GM12892 (cell line): ENCODE results near the gene GALNT18.

Experiments
- POLR2A ChIP-seq: IDR thresholded peaks from 2 replicates; pipeline ENCODE4 v1.6.1; 2011; ENCODE audit warnings: low read depth, low read length, control low read depth
- POLR2AphosphoS5 ChIP-seq: IDR thresholded peaks from 2 replicates; pipeline ENCODE4 v1.6.1; 2011; ENCODE audit warnings: low read depth, low read length, control low read depth

DNA sequence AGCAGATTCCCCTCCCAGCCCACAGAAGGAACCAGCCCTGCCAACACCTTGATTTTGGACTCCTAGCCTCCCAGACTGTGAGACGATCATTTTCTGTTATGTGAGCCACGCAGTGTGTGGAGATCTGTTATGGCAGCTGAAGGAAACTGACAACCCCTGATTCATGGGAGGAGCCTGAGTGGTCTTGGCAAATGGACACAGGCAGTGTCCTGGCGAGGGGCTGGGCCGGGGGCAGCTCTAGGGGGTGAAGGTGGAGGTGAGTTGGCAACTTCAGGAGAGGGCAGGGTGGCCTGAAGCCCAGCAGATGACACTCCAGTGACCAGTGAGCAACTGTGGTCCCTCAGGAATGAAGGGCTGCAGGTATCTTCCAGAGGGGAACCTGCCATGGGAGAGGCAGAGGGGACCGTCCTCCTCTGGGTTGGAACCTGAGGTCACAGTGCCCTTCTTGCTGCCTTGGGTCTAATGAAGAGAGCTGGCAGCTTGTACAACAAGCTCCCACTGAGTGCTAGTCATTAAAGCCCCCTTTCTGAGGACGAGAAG is 351.5 kb downstream of the GALNT18 start:
- no peak for TF ChIP-seq POLR2A
- TF ChIP-seq POLR2AphosphoS5, result no peak
